Mesenchymal stem cell (in vitro differentiated cells and primary cell): Measurements from ENCODE around the gene COL1A2. TPM values are rescaled to one million over a fixed set of nuclear protein-coding genes. Genes with fewer than 3 reads are reported as not detected.

Experiments used
- DNase-seq: peaks from one replicate; pipeline ENCODE4 v3.0.0-alpha.2; 2013
- H2AFZ ChIP-seq: one replicate; pipeline ENCODE4 v1.6.1; 2013; ENCODE audit warnings: low read depth, mild to moderate bottlenecking, control low read depth, inconsistent platforms, low read length, moderate library complexity
- H2AK5ac ChIP-seq: 2 replicates; pipeline ENCODE4 v1.6.1; 2013; ENCODE audit warnings: low read length, moderate library complexity, mild to moderate bottlenecking, inconsistent platforms; ENCODE audit not compliant: severe bottlenecking
- H2BK120ac ChIP-seq: one replicate; pipeline ENCODE4 v1.6.1; 2013; ENCODE audit warnings: low read depth, mild to moderate bottlenecking, inconsistent platforms, low read length, moderate library complexity
- H2BK12ac ChIP-seq, 2 experiments: one replicate each; pipeline ENCODE4 v1.6.1; 2013; ENCODE audit warnings: inconsistent platforms in 2 of 2, low read length in 2 of 2, mild to moderate bottlenecking in 2 of 2, moderate library complexity in 2 of 2, control low read depth in 1 of 2
- H2BK15ac ChIP-seq: one replicate; pipeline ENCODE4 v1.6.1; 2013; ENCODE audit warnings: mild to moderate bottlenecking, low read depth, inconsistent platforms; ENCODE audit not compliant: poor library complexity, severe bottlenecking
- H2BK5ac ChIP-seq: 2 replicates; pipeline ENCODE4 v1.6.1; 2013; ENCODE audit warnings: low read depth, mild to moderate bottlenecking, low read length, control low read depth, inconsistent platforms; ENCODE audit not compliant: poor library complexity, severe bottlenecking
- H3K14ac ChIP-seq, 2 experiments: one replicate each; pipeline ENCODE4 v1.6.1; 2013; ENCODE audit warnings: inconsistent platforms in 2 of 2, low read length in 2 of 2, control low read depth in 1 of 2, mild to moderate bottlenecking in 1 of 2, moderate library complexity in 1 of 2
- H3K18ac ChIP-seq, 2 experiments: one replicate each; pipeline ENCODE4 v1.6.1; 2013; ENCODE audit warnings: inconsistent platforms in 2 of 2, low read length in 2 of 2, control low read depth in 1 of 2, low read depth in 1 of 2, mild to moderate bottlenecking in 1 of 2
- H3K23ac ChIP-seq, 2 experiments: one replicate each; pipeline ENCODE4 v1.6.1; 2013; ENCODE audit warnings: inconsistent platforms in 2 of 2, low read length in 2 of 2, mild to moderate bottlenecking in 2 of 2, moderate library complexity in 2 of 2, control low read depth in 1 of 2
- H3K27ac ChIP-seq: 2 replicates; pipeline ENCODE4 v1.5.1; 2013; ENCODE audit warnings: mild to moderate bottlenecking, moderate library complexity, low read length, control low read depth, inconsistent platforms; ENCODE audit not compliant: poor library complexity, severe bottlenecking
- H3K27me3 ChIP-seq, 2 experiments: 2 replicates each; pipeline versions ENCODE4 v1.6.1 to v1.7.0; 2013; ENCODE audit warnings: low read length in 2 of 2, mild to moderate bottlenecking in 2 of 2, moderate library complexity in 2 of 2, control low read depth in 1 of 2, inconsistent platforms in 1 of 2; ENCODE audit not compliant: control insufficient read depth in 1 of 2, insufficient read depth in 1 of 2
- H3K36me3 ChIP-seq, 2 experiments: 2 replicates each; pipeline versions ENCODE4 v1.6.1 to v1.7.0; 2013; ENCODE audit warnings: low read length in 2 of 2, control low read depth in 1 of 2, inconsistent platforms in 1 of 2, low read depth in 1 of 2, mild to moderate bottlenecking in 1 of 2; ENCODE audit not compliant: insufficient read depth in 2 of 2, control insufficient read depth in 1 of 2
- H3K4ac ChIP-seq, 2 experiments: one replicate each; pipeline ENCODE4 v1.6.1; 2013; ENCODE audit warnings: inconsistent platforms in 2 of 2, low read length in 2 of 2, mild to moderate bottlenecking in 2 of 2, moderate library complexity in 2 of 2, control low read depth in 1 of 2, low read depth in 1 of 2
- H3K4me1 ChIP-seq: 2 replicates; pipeline ENCODE4 v1.6.1; 2013; ENCODE audit warnings: low read depth, low read length, control low read depth; ENCODE audit not compliant: control insufficient read depth, insufficient read depth
- H3K4me2 ChIP-seq: 2 replicates; pipeline ENCODE4 v1.6.1; 2013; ENCODE audit warnings: low read length, mild to moderate bottlenecking, inconsistent platforms; ENCODE audit not compliant: poor library complexity, severe bottlenecking
- H3K4me3 ChIP-seq, 2 experiments: 2 replicates each; pipeline versions ENCODE4 v1.5.1 to v1.7.0; 2013; ENCODE audit warnings: low read length in 2 of 2, mild to moderate bottlenecking in 2 of 2, control low read depth in 1 of 2, low read depth in 1 of 2; ENCODE audit not compliant: insufficient read depth in 1 of 2
- H3K79me1 ChIP-seq: replicated peaks from 2 replicates; pipeline ENCODE4 v1.6.1; 2013; ENCODE audit warnings: mild to moderate bottlenecking, control low read depth, low read length, inconsistent platforms; ENCODE audit not compliant: poor library complexity, severe bottlenecking
- H3K9ac ChIP-seq: 2 replicates; pipeline ENCODE4 v1.7.0; 2013; ENCODE audit warnings: mild to moderate bottlenecking, low read length, moderate library complexity
- H3K9me3 ChIP-seq: 2 replicates; pipeline ENCODE4 v1.7.0; 2013; ENCODE audit warnings: mild to moderate bottlenecking, low read length; ENCODE audit not compliant: control insufficient read depth
- H4K8ac ChIP-seq: one replicate; pipeline ENCODE4 v1.6.1; 2013; ENCODE audit warnings: inconsistent platforms, mild to moderate bottlenecking, low read length, moderate library complexity
- H4K91ac ChIP-seq: one replicate; pipeline ENCODE4 v1.6.1; 2013; ENCODE audit warnings: mild to moderate bottlenecking, low read length, inconsistent platforms
- WGBS: methylation state at CpG from one replicate; pipeline ENCODE4 v1.1.7; 2013; ENCODE audit warnings: mixed read lengths; 5-methylcytosine and 5-hydroxymethylcytosine counted together
- polyA plus RNA-seq, 2 experiments: library from polyadenylated mRNA; stranded (reverse); fragments of 200-250 nt; gene quantifications; one replicate each; pipeline ENCODE4 v1.2.3, GENCODE V29; 2013

Gene COL1A2
- 1,995 TPM for polyA plus RNA-seq (2013, experiment 1 of 2)
- polyA plus RNA-seq (2013, experiment 2 of 2), result 1,960 TPM

DNA sequence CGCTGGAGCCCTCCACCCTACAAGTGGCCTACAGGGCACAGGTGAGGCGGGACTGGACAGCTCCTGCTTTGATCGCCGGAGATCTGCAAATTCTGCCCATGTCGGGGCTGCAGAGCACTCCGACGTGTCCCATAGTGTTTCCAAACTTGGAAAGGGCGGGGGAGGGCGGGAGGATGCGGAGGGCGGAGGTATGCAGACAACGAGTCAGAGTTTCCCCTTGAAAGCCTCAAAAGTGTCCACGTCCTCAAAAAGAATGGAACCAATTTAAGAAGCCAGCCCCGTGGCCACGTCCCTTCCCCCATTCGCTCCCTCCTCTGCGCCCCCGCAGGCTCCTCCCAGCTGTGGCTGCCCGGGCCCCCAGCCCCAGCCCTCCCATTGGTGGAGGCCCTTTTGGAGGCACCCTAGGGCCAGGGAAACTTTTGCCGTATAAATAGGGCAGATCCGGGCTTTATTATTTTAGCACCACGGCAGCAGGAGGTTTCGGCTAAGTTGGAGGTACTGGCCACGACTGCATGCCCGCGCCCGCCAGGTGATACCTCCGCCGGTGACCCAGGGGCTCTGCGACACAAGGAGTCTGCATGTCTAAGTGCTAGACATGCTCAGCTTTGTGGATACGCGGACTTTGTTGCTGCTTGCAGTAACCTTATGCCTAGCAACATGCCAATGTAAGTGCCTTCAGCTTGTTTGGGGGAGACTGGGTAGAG is at the start of gene COL1A2:
Gene COL1A2, plus strand, starts transcription at position 459 of the 704 bp plus-strand sequence. Its CDS starts 137 bp downstream, at position 596.
- H4K91ac ChIP-seq, result peak within 1 kb of the TSS; percentile 96
- peaks cover 2% of the 10 kb centered on the region for H3K79me1 ChIP-seq
- H3K4me1 ChIP-seq, result peaks cover 12% of the 10 kb centered on the region
- H3K36me3 ChIP-seq, result peaks cover 0 to 42% of the 10 kb centered on the region in 2 experiments
- 6% methylated on average over 32 of the region's 32 CpGs for WGBS
- peak within 1 kb of the TSS; percentile 93 to 100 for H3K4ac ChIP-seq
- peak within 1 kb of the TSS; percentile 91 for H2AK5ac ChIP-seq
- H2BK5ac ChIP-seq, result peak within 1 kb of the TSS; percentile 94
- H3K18ac ChIP-seq, result peak within 1 kb of the TSS; percentile 95 to 100
- H3K14ac ChIP-seq, result peak within 1 kb of the TSS in 1 of 2 experiments; percentile 82
- peak within 1 kb of the TSS; percentile 73 for H2BK15ac ChIP-seq
- peak within 1 kb of the TSS; percentile 94 for H3K9ac ChIP-seq
- H2BK12ac ChIP-seq, result peak within 1 kb of the TSS; percentile 97 to 98
- H3K27me3 ChIP-seq, result no peaks in the 10 kb centered on the region
- peak within 1 kb of the TSS; percentile 93 for H3K27ac ChIP-seq
- H4K8ac ChIP-seq, result peak within 1 kb of the TSS; percentile 98
- no peak within 1 kb of the TSS for H3K23ac ChIP-seq
- no peaks in the 10 kb centered on the region for H3K9me3 ChIP-seq
- H3K4me2 ChIP-seq, result peak within 1 kb of the TSS; percentile 49
- peak within 1 kb of the TSS; percentile 76 to 80 for H3K4me3 ChIP-seq
- H2BK120ac ChIP-seq, result peak within 1 kb of the TSS; percentile 76
- H2AFZ ChIP-seq, result peak within 1 kb of the TSS; percentile 67
- DNase-seq, result peak; percentile 91

DNA sequence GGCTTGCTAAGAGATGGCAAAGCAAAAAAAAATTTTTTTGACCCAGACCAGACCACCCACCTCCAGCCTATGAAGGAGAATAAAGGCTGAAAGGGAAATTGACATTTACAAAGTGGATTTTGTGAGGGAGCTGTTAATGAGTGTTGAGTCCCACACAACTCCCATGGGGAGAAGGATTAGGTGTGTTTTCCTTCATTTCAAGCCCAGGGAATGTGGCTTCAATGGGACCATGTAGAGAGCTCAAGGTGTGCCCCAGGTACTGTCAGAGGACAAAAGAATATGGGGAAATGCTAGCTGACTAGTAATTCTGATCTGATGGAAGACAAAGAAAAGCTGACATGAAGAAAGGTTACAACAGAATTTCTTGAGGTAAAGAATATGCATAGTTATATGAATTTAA is 48.8 kb upstream of the COL1A2 start:
- H3K27ac ChIP-seq, result no peak overlapping the region
- no peak overlapping the region for H2BK15ac ChIP-seq
- H2BK120ac ChIP-seq, result no peak overlapping the region
- H3K9me3 ChIP-seq, result no peaks in the 10 kb centered on the region
- H3K27me3 ChIP-seq, result no peaks in the 10 kb centered on the region
- H2AFZ ChIP-seq, result no peak overlapping the region
- peaks cover 7% of the 10 kb centered on the region for H3K4me1 ChIP-seq
- no peak overlapping the region for H3K14ac ChIP-seq
- H4K91ac ChIP-seq, result no peak overlapping the region
- H3K23ac ChIP-seq, result no peak overlapping the region
- no peak for DNase-seq
- H3K9ac ChIP-seq, result no peak overlapping the region
- H2BK5ac ChIP-seq, result no peak overlapping the region
- H3K4me3 ChIP-seq, result no peak overlapping the region
- no peaks in the 10 kb centered on the region for H3K36me3 ChIP-seq
- no peak overlapping the region for H3K4me2 ChIP-seq
- H3K4ac ChIP-seq, result peak overlapping the region in 1 of 2 experiments; percentile 7
- peak overlapping the region in 1 of 2 experiments; percentile 43 for H3K18ac ChIP-seq
- no peaks in the 10 kb centered on the region for H3K79me1 ChIP-seq
- peak overlapping the region; percentile 57 for H2AK5ac ChIP-seq
- no peak overlapping the region for H2BK12ac ChIP-seq
- H4K8ac ChIP-seq, result no peak overlapping the region

DNA sequence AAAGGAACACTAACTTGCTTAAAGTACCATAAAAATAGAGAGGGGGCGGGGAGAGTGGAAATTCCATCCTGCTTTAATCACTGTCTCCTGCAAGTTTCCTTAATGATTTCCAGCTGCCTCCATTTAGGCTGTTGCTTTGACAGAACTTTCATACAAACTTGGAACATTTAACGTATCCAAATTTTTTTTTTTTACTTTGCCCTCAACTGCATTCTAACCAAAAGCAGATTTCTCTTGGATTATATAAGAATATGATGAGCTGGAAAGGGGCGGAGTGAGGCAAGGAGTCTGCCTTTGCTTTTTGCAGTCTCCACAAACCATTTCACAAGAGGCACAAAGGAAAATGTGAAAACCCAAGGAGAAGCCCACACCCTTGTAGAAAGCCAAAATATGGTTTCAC is 46.6 kb upstream of the COL1A2 start:
- Histone ChIP-seq H3K4me1 (peaks cover 7% of the 10 kb centered on the region), H3K79me1 (no peaks in the 10 kb centered on the region), H3K4me2 (no peak overlapping the region), H3K9ac (peak overlapping the region; percentile 79), H3K14ac (no peak overlapping the region), H2BK5ac (no peak overlapping the region), H3K27me3 (no peaks in the 10 kb centered on the region), H3K18ac (no peak overlapping the region), H3K36me3 (no peaks in the 10 kb centered on the region), H3K9me3 (no peaks in the 10 kb centered on the region), H2AFZ (no peak overlapping the region), H2BK15ac (no peak overlapping the region), H4K91ac (no peak overlapping the region), H4K8ac (no peak overlapping the region), H3K23ac (no peak overlapping the region), H2BK12ac (no peak overlapping the region), H3K4ac (no peak overlapping the region), H2BK120ac (no peak overlapping the region), H3K4me3 (peak overlapping the region in 1 of 2 experiments; percentile 22), H2AK5ac (no peak overlapping the region), H3K27ac (peak overlapping the region; percentile 88)
- DNase-seq, result peak; percentile 56
- WGBS, result 42% methylated on average over 2 of the region's 3 CpGs

DNA sequence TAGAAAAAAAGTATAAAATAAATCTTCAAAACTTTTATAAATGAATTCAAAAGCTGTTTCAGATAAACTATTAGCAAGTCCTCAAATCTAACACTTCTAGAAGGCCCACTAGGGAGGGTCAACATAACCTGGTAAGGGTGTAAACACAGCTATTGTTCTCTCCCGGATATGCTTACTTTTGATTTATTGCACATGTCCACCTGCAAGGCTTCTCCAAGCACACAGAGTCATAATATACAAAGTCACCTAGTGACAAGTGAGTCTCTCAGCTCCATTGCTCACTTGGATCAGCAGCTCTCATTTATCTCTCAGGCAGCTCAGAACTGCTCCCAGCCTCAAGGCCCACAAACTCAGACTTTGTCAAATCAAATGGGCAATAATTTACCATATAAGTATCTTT is 44.0 kb upstream of the COL1A2 start:
- no peak overlapping the region for H3K14ac ChIP-seq
- H3K9me3 ChIP-seq, result no peaks in the 10 kb centered on the region
- H3K4ac ChIP-seq, result no peak overlapping the region
- H2BK5ac ChIP-seq, result no peak overlapping the region
- H3K27me3 ChIP-seq, result no peaks in the 10 kb centered on the region
- no peak overlapping the region for H3K23ac ChIP-seq
- no peak overlapping the region for H3K18ac ChIP-seq
- H2BK120ac ChIP-seq, result no peak overlapping the region
- no peak overlapping the region for H2BK12ac ChIP-seq
- no peak overlapping the region for H3K4me3 ChIP-seq
- no peak overlapping the region for H4K8ac ChIP-seq
- no peak overlapping the region for H4K91ac ChIP-seq
- no peak overlapping the region for H3K27ac ChIP-seq
- no peak overlapping the region for H3K9ac ChIP-seq
- no peak overlapping the region for H2BK15ac ChIP-seq
- H3K4me1 ChIP-seq, result peaks cover 9% of the 10 kb centered on the region
- H2AFZ ChIP-seq, result no peak overlapping the region
- 57% methylated on average over 1 of the region's 1 CpG for WGBS
- no peak overlapping the region for H3K4me2 ChIP-seq
- no peaks in the 10 kb centered on the region for H3K79me1 ChIP-seq
- DNase-seq, result no peak
- H3K36me3 ChIP-seq, result no peaks in the 10 kb centered on the region
- H2AK5ac ChIP-seq, result no peak overlapping the region
